HG02798 (cell line): ENCODE results near the gene MESD.

Experiments used
- ATAC-seq: cut with Tn5 transposase; IDR thresholded peaks from one replicate; pipeline ENCODE4 v1.9.1; 2021; ENCODE audit warnings: mild to moderate bottlenecking; ENCODE audit not compliant: unreplicated experiment, poor library complexity

The MESD gene

DNA sequence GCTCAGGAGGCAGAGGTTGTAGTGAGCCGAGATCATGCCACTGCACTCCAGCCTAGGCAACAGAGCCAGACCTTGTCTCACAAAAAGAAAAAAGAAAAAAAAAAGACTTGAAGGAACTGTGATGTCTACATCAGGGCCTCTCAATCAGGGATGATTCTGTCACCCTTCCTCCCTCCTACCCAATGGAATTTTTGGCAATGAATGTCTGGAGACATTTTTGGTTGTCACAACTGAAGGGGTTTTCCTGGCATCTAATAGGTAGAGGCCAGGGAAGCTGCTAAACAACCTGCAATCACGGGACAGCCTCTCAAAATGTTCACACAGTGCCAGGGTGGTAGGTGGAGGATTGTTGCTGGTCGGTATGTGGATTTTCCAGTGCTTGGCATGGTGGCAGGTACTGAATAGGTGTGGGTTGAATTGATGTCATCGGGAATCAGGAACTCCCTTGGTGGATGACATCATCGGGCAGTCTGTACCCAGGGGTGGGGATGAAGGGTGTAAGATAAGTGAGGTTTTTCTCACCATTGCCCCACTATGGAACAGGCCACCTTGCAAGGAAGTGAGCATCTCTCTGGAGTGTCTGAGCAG is 71.3 kb downstream of the MESD start:
- ATAC-seq, result no peak

DNA sequence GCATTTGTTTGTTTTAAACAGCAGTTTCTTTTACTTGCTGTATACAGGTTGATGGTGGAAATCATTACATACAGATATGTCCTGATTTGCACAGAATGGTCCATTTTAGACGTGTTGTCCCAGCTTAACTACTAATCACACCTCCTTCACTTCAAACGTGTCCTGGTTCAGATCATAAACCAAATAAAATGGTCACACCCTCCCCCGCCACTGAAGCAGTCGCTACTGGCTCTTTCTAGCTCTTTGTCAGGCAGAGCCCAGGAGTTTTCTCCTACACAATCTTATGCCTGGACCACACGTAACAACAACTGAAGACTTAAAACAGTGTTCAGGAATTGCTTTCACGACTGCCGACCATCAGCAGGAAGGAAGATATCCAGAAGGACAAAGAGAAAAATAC is 73.6 kb downstream of the MESD start:
- no peak for ATAC-seq

DNA sequence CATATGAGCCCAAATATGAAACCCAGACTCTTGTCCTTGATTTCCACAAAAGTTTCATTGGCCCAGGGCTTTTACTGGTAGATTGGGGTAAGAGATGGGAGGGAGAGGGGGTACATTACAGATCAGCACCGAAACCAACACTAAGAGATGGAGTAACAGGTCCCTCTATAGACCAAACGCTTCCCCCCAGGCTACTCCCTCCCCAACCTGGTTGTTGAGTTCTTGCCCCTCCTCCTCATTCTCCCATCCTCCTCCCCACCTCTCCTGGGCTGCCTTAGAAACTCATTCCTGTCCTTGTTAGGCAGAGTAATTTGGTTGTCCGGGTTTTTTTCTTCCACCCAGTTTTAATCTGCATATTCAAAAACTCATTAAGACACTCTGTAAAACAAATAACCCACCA is 74.1 kb downstream of the MESD start:
- ATAC-seq, result no peak

DNA sequence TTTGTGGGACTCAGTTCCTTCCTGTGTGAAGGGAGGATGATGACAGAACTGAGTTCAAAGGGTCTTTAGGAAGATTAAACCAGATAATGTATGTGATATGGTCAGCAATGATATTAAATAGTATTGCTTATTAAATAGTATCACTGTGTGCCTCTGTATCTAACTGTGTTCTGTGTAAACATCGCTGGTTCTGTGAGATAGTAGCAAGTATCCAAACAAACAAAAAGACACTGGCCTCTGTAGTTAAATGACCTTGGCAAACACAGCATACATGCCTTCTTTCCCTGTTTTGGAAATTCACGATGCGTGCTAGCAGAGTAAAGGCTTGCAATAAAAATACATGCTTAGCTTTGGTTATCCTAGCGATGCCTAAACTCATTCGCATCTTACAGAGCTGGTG is 76.1 kb downstream of the MESD start:
- no peak for ATAC-seq

DNA sequence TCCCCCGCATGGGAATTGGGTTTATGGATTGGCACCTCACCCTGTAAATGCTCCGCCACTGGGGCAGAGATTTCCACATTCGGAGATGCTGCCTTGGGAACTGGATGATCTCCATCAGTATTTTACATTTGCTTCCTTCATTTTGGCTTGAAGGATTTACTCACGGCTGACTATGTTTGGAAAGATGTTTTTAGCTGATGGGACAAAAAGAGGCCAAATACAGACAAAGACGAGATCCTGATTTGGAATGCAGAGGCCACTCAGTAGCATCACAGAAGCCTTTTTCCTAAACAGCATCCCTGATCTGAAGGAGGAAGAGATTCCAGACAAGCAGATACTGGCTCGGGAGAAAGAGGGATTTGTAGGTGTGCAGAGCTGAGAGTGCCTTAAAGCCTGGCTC is 76.9 kb downstream of the MESD start:
- ATAC-seq, result no peak

DNA sequence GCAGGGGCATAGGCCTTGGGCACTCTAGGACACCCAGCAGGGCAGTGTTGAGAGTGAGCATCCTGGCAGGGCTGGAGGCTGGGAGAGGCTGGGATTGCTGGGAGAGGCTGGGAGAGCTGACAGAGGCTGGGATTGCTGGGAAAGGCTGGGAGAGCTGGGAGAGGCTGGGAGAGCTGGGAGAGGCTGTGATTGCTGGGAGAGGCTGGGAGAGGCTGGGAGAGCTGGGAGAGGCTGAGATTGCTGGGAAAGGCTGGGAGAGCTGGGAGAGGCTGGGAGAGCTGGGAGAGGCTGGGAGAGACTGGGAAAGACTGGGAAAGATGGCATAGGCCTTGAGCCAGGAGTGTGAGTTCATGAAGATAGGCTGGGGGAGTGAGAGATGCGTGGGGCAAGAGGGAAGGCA is 77.8 kb downstream of the MESD start:
- ATAC-seq, result no peak

DNA sequence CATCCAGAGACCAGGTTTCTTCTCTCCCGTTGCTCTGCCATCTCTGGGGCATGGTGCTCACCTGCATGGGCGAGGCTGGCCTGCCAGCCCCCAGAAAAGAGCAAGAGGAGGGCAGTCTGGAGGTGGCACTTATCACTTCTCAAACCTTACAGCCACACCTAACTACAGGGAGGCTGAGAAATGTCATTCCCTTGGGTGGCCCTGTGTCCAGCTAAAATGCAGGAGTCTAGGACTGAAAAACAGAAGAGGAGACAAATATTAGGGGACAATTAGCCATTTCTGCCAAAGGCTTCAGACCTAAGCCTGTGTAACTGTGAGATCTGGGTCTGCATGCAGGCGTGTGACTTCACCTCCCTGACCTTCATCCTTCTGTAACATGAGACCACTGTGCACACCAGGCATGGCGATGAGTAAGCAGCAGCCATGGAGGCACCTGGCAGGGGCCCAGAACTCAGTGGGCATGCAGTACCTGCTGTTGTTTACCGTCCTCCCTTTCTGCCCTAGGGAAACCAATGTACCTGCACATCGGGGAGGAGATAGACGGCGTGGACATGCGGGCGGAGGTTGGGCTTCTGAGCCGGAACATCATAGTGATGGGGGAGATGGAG is 83.4 kb downstream of the MESD start:
- ATAC-seq, result no peak

DNA sequence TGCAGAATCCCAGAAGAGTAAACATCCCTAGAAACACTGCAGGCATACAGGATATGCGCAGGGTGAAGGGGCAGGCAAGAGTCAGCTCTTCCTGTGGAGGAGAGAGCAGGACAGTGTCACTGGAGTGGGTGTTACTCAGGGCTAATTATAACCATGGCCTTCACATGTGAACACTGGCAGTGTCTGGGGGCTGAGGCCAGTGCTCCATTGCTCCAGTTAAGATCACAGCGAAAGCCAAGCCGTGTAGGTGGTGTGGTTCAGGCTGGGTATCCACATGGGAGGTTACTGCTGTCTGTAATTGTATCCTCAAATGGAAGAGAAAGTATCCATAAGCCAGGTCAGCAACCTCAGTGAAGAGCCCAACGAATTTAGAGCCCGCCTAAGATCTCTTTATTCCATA is 84.6 kb downstream of the MESD start:
- no peak for ATAC-seq

DNA sequence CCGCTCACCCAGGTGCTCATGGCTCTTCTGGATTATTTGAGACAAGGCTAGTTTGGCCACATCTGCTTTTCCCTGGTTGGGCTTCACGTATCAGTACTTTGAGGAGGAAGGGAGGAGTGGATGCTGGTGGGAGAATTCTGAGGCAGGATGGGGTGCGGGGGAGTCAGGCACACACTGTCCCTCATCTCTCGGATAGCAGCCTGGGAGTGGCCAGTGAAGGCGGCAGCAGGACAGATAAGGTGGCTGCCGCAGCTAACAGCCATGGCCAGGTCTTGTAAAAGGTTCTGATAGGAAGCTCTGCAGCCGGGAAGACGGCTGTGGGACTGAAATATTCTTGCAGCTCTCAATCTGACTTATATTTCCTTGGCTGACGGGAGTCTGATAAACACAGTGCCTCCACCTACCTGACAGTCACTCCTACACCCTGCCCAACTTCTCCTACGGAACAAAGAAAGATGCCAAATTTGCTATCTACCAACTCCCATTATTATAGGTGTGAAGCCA is 87.3 kb downstream of the MESD start:
- no peak for ATAC-seq

DNA sequence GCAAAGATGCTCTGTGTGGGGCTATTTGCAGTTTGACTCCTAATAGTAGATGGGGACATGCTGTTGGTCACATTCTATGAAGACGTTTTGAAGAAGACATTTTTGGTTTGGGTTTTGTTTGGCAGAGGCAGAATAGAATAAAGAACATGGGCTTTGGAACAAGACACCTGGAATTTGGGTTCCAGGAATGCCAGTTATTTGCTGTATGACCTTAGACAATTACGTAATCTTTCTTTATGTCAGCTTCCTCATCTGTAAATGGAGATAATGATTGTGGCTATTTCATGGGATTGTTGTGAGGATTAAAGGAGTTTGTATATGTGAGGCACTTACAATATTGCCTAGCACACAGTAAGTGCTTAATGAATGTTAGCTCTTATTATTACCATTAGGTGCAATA is 91.6 kb downstream of the MESD start:
- no peak for ATAC-seq
